PC-9 (cell line): Measurements from ENCODE around the gene TSNAX. TPM values are rescaled to one million over a fixed set of nuclear protein-coding genes. Genes with fewer than 3 reads are reported as not detected.

ENCODE experiments used
- BruUV-seq: library from RNA; stranded (reverse); fragments of 400-500 nt; replicated peaks from 2 replicates; lab custom pipeline; 2021; lab: Mats Ljungman, UMichigan
- CTCF ChIA-PET: fragments of 300-600 bp; sonication (Branson Sonifier 250); formaldehyde crosslinking; loops from one replicate; lab custom pipeline; 2022; ENCODE audit warnings: antibody characterized with exemption; lab: Charles Lee
- POLR2A ChIA-PET: fragments of 300-600 bp; sonication (Branson Sonifier 250); formaldehyde crosslinking; loops from one replicate; lab custom pipeline; 2022; ENCODE audit warnings: antibody characterized with exemption; ENCODE audit not compliant: unreplicated experiment; lab: Charles Lee
- DNase-seq, 2 experiments: peaks; one replicate each; pipeline versions ENCODE4 v3.0.0 to v3.0.0-alpha.2; 2015 to 2022; ENCODE audit warnings: mixed read lengths in 1 of 2
- H2AFZ ChIP-seq: fragments of 200-600 bp; sonication (generic); 2 replicates; pipeline ENCODE4 v1.8.1; 2017; ENCODE audit warnings: antibody characterized with exemption
- H3F3A ChIP-seq: fragments of 200-600 bp; sonication (generic); 2 replicates; pipeline ENCODE4 v1.8.1; 2017; ENCODE audit warnings: antibody characterized with exemption, mild to moderate bottlenecking, low read depth; ENCODE audit not compliant: insufficient read depth
- H3K27ac ChIP-seq: fragments of 200-600 bp; sonication (generic); 2 replicates; pipeline ENCODE4 v1.6.1; 2016; ENCODE audit warnings: mixed run types
- H3K27me3 ChIP-seq: fragments of 200-600 bp; sonication (generic); 2 replicates; pipeline ENCODE4 v1.6.1; 2016; ENCODE audit warnings: low read depth, mixed run types; ENCODE audit not compliant: insufficient read depth
- H3K36me3 ChIP-seq: fragments of 200-600 bp; sonication (generic); 2 replicates; pipeline ENCODE4 v1.6.1; 2016; ENCODE audit warnings: low read depth, mixed run types
- H3K4me1 ChIP-seq: fragments of 200-600 bp; sonication (generic); replicated peaks from 2 replicates; pipeline ENCODE4 v1.6.1; 2016; ENCODE audit warnings: mixed run types; ENCODE audit not compliant: insufficient read depth
- H3K4me2 ChIP-seq: fragments of 200-600 bp; sonication (generic); 2 replicates; pipeline ENCODE4 v1.6.1; 2017; ENCODE audit warnings: mixed run types
- H3K4me3 ChIP-seq: fragments of 200-600 bp; sonication (generic); 2 replicates; pipeline ENCODE4 v1.6.1; 2016; ENCODE audit warnings: mixed run types
- H3K79me2 ChIP-seq: fragments of 200-600 bp; sonication (generic); 2 replicates; pipeline ENCODE4 v1.6.1; 2017; ENCODE audit warnings: low read depth, mixed run types
- H3K9me2 ChIP-seq: fragments of 200-600 bp; sonication (generic); 2 replicates; pipeline ENCODE4 v1.8.1; 2017; ENCODE audit warnings: mild to moderate bottlenecking; ENCODE audit not compliant: insufficient read depth
- H3K9me3 ChIP-seq: fragments of 200-600 bp; sonication (generic); 2 replicates; pipeline ENCODE4 v1.8.1; 2016; ENCODE audit warnings: low read depth; ENCODE audit not compliant: insufficient read depth
- H4K20me1 ChIP-seq: fragments of 200-600 bp; sonication (generic); 2 replicates; pipeline ENCODE4 v1.8.1; 2017; ENCODE audit not compliant: insufficient read depth
- EZH2 ChIP-seq: fragments of 200-600 bp; sonication (generic); IDR thresholded peaks from 2 replicates; pipeline ENCODE4 v1.8.0; 2017; ENCODE audit warnings: antibody characterized with exemption, low read depth
- intact Hi-C: fragments of 100-400 bp; cut with micrococcal nuclease; formaldehyde crosslinking; loops from one replicate; pipeline ENCODE4 v1.10.0; 2022; ENCODE audit not compliant: unreplicated experiment
- total RNA-seq: library from RNA; stranded (reverse); gene quantifications from 2 replicates; pipeline ENCODE4 v1.2.3, GENCODE V29; 2021
- TF ChIP-seq, protein P1 (sequence below): fragments of 200-600 bp; sonication (generic); conservative IDR thresholded peaks from 2 replicates; pipeline ENCODE4 v1.6.1; 2017; ENCODE audit warnings: mixed run types, antibody characterized with exemption, mild to moderate bottlenecking, moderate library complexity

TSNAX gene
- total RNA-seq, 1 experiment from 2014 or later: 32.1 TPM

DNA sequence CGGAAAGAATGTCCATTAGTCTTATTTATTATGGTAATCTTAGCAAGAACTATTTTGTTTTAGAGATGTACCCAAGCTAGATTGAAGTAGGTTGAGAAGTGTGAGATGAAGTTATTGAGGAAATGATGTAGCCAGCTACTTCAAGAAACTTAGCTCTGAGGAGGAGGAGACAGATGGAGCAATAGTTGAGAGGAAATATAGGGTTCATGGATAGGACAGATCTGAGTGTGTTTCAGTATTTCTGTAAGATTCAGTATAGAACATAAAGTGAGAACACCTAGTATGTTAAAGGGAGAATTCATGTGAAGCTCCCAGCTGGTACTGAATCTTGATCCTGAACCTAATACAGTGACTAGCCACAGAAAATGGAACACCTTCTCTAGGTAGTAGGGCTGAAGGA, 28.9 kb downstream of the TSNAX start:
- no peaks in the 10 kb centered on the region for H3K27me3 ChIP-seq
- H3K9me2 ChIP-seq: no peaks in the 10 kb centered on the region
- ChIA-PET CTCF (no interaction called here), POLR2A (no interaction called here)
- H3K4me1 ChIP-seq: no peaks in the 10 kb centered on the region
- H3K27ac ChIP-seq: no peak overlapping the region
- intact Hi-C loops: loop anchor here (5.0 kb wide), 1 partner anchor 130 kb away; no protein-coding TSS in a partner anchor
- H3K9me3 ChIP-seq: no peaks in the 10 kb centered on the region
- TF ChIP-seq EZH2: no peak
- no TSS peak for BruUV-seq
- H3K36me3 ChIP-seq: peaks cover 10% of the 10 kb centered on the region; the same call in 1 of the 2 replicates
- DNase-seq: no peak
- 0 out of 2 replicates have a peak, but pooled peaks cover 4% of the 10 kb centered on the region for H3F3A ChIP-seq
- no peak overlapping the region for H3K4me3 ChIP-seq
- no peak overlapping the region for H2AFZ ChIP-seq
- no peaks in the 10 kb centered on the region for H3K79me2 ChIP-seq
- no peak overlapping the region for H3K4me2 ChIP-seq
- no peaks in the 10 kb centered on the region; the same call in 1 of the 2 replicates for H4K20me1 ChIP-seq

DNA sequence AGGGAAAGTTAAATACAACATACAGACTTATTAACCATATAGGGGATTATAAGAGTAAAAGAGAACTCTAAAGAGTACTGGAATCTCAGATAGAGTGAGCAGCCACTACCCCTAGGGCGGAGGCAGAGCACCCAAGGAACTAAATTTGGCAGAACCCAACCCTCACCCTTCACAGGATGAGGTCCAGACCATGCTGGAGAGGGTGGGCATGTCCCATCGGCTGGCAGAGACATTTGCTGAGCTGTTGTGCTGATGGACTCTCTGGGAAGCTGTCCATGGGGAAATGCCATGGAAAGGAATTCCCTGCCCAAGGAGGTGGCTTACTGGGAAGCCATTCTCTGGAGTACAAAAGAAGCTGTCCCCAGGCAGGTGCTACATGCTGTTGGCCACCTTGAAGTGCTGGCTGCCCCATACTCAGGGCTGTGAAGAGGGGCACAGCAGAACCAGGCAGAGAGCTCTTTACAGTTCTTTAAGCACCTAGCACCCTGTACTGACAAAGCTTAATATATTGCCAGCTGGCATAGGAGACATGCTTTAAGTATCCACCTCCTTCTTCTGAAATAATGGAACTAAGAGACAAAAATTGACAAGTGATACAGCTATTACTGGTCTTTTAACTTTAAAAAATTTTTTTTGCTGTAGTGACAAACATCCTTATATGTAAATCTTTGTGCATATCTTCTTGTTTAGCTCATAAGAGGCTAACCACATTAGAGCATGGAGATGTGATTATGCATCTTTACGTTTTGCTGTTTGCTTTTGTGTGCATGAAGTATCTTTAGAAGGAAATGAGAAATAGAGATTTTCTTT, 29.6 kb downstream of the TSNAX start:
- no TSS peak for BruUV-seq
- Histone ChIP-seq H3K36me3 (peaks cover 13% of the 10 kb centered on the region), H3K27ac (no peak overlapping the region), H3K9me2 (no peaks in the 10 kb centered on the region), H4K20me1 (no peaks in the 10 kb centered on the region; the same call in 1 of the 2 replicates), H3F3A (0 out of 2 replicates have a peak, but pooled peaks cover 4% of the 10 kb centered on the region), H2AFZ (no peak overlapping the region), H3K4me2 (no peak overlapping the region), H3K27me3 (no peaks in the 10 kb centered on the region), H3K79me2 (no peaks in the 10 kb centered on the region), H3K9me3 (no peaks in the 10 kb centered on the region), H3K4me3 (no peak overlapping the region), H3K4me1 (no peaks in the 10 kb centered on the region)
- no peak for DNase-seq
- ChIA-PET POLR2A (no interaction called here), CTCF (no interaction called here)
- intact Hi-C loops: loop anchor here (5.0 kb wide), 1 partner anchor 129 kb away; no protein-coding TSS in a partner anchor
- TF ChIP-seq EZH2: no peak
- TF ChIP-seq, protein P1, sequence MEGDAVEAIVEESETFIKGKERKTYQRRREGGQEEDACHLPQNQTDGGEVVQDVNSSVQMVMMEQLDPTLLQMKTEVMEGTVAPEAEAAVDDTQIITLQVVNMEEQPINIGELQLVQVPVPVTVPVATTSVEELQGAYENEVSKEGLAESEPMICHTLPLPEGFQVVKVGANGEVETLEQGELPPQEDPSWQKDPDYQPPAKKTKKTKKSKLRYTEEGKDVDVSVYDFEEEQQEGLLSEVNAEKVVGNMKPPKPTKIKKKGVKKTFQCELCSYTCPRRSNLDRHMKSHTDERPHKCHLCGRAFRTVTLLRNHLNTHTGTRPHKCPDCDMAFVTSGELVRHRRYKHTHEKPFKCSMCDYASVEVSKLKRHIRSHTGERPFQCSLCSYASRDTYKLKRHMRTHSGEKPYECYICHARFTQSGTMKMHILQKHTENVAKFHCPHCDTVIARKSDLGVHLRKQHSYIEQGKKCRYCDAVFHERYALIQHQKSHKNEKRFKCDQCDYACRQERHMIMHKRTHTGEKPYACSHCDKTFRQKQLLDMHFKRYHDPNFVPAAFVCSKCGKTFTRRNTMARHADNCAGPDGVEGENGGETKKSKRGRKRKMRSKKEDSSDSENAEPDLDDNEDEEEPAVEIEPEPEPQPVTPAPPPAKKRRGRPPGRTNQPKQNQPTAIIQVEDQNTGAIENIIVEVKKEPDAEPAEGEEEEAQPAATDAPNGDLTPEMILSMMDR: no peak

DNA sequence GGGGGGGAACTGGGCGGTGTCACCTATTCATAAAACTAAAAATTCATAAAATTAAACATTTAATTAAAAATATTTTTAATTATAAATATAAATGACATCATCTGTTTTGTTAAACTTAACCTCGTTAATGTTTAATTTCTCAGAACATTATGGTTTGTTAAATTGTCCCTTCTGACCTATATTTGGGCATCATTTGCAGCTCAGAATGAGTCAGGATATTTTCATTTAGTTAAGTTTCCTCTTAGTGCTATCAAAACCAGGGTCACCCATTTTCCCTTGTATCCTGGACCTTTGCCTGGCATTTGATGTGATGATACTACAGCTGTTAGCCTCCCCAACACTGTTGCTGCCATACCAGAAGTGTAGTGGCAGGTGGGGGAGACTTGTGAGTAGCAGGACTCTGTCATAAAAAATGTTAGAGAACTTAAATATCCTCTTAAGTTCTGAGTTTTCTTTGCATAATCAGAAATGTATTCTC, 30.3 kb downstream of the TSNAX start:
- TF ChIP-seq EZH2: no peak
- TF ChIP-seq, protein P1: no peak
- H3K4me3 ChIP-seq: no peak overlapping the region
- no peaks in the 10 kb centered on the region for H3K9me2 ChIP-seq
- no peaks in the 10 kb centered on the region; the same call in 1 of the 2 replicates for H4K20me1 ChIP-seq
- H3F3A ChIP-seq: peaks cover 4% of the 10 kb centered on the region; the same call in 1 of the 2 replicates
- intact Hi-C loops: loop anchor here (5.0 kb wide), 1 partner anchor 129 kb away; no protein-coding TSS in a partner anchor
- H3K9me3 ChIP-seq: no peaks in the 10 kb centered on the region
- no peak overlapping the region for H3K27ac ChIP-seq
- H3K4me1 ChIP-seq: no peaks in the 10 kb centered on the region
- H3K27me3 ChIP-seq: no peaks in the 10 kb centered on the region
- no peaks in the 10 kb centered on the region for H3K79me2 ChIP-seq
- H3K4me2 ChIP-seq: no peak overlapping the region
- ChIA-PET CTCF (no interaction called here), POLR2A (no interaction called here)
- no peak overlapping the region for H2AFZ ChIP-seq
- BruUV-seq: no TSS peak
- H3K36me3 ChIP-seq: peaks cover 14% of the 10 kb centered on the region
- DNase-seq: no peak
